GM19351 (cell line): ENCODE measurements around the gene VSTM2L.
"Not testable (repeated sequence)": the region's sequence is repeated elsewhere in the genome, so short reads cannot be mapped to it uniquely, and the experiment has no call there.

Source experiments
- ATAC-seq: cut with Tn5 transposase; IDR thresholded peaks from one replicate; pipeline ENCODE4 v1.9.1; 2021; ENCODE audit warnings: mild to moderate bottlenecking, moderate library complexity; ENCODE audit not compliant: unreplicated experiment

Gene VSTM2L

GRCh38 chr20:37958856-37959520, 56.1 kb downstream of the VSTM2L start:
- ATAC-seq, result no peak

- ATAC-seq, result no peak
Measured at GRCh38 chr20:37961066-37961465, 58.1 kb downstream of the VSTM2L start.

GRCh38 chr20:37963483-37963882, 60.6 kb downstream of the VSTM2L start:
- ATAC-seq, result not testable (repeated sequence)

- no peak for ATAC-seq
Measured at GRCh38 chr20:37968841-37969401, 66.0 kb downstream of the VSTM2L start.

GRCh38 chr20:37969949-37970855, 67.3 kb downstream of the VSTM2L start:
- ATAC-seq, result no peak

- no peak for ATAC-seq
Measured at GRCh38 chr20:37970856-37971245, 67.9 kb downstream of the VSTM2L start.

GRCh38 chr20:37971561-37972127, 68.7 kb downstream of the VSTM2L start:
- ATAC-seq, result no peak

GRCh38 chr20:37972256-37973058, 69.5 kb downstream of the VSTM2L start:
- ATAC-seq, result no peak

- no peak for ATAC-seq
Measured at GRCh38 chr20:37973059-37973910, 70.4 kb downstream of the VSTM2L start.

GRCh38 chr20:37976887-37977286, 74.0 kb downstream of the VSTM2L start:
- ATAC-seq, result no peak

- ATAC-seq, result no peak
Measured at GRCh38 chr20:37977338-37977737, 74.4 kb downstream of the VSTM2L start.

GRCh38 chr20:37977786-37978185, 74.9 kb downstream of the VSTM2L start:
- no peak for ATAC-seq

- ATAC-seq, result no peak
Measured at GRCh38 chr20:37979021-37979985, 76.4 kb downstream of the VSTM2L start.

GRCh38 chr20:37980383-37980782, 77.5 kb downstream of the VSTM2L start:
- no peak for ATAC-seq

GRCh38 chr20:37980876-37981275, 77.9 kb downstream of the VSTM2L start:
- ATAC-seq, result no peak

GRCh38 chr20:37981568-37981967, 78.6 kb downstream of the VSTM2L start:
- ATAC-seq, result no peak

- ATAC-seq, result no peak
Measured at GRCh38 chr20:37983286-37983685, 80.4 kb downstream of the VSTM2L start.

GRCh38 chr20:37984018-37984785, 81.3 kb downstream of the VSTM2L start:
- ATAC-seq, result no peak
